Thoracic aorta (tissue), 2 donors: Measurements from ENCODE around the gene TESK2. TPM values are rescaled to one million over a fixed set of nuclear protein-coding genes. Genes with fewer than 3 reads are reported as not detected.
A peak's percentile ranks its signal among the peaks of the same experiment; 100 is the strongest.

Source experiments
- ATAC-seq: fragments of 150-250 bp; one replicate; pipeline ENCODE4 v1.8.0; 2017; ENCODE audit warnings: low read depth; ENCODE audit not compliant: insufficient number of reproducible peaks, low FRiP score
- DNase-seq: peaks from one replicate; pipeline ENCODE4 v3.0.0-alpha.2; 2020; ENCODE audit warnings: low spot score
- H3K27ac ChIP-seq, 2 donors: fragments of 200-600 bp; sonication (generic); 1 replicate in 1 of 2; 2 replicates in 1 of 2; pipeline ENCODE4 v1.5.1; 2016; ENCODE audit warnings: mild to moderate bottlenecking in 2 of 2, moderate library complexity in 2 of 2
- H3K27me3 ChIP-seq: fragments of 200-600 bp; sonication (generic); replicated peaks from 2 replicates; pipeline ENCODE4 v1.6.0; 2016; ENCODE audit warnings: mild to moderate bottlenecking; ENCODE audit not compliant: insufficient read depth
- H3K36me3 ChIP-seq: fragments of 200-600 bp; sonication (generic); one replicate; pipeline ENCODE4 v1.5.1; 2016
- H3K4me1 ChIP-seq, 2 donors: fragments of 200-600 bp; sonication (generic); 1 replicate in 1 of 2; 2 replicates in 1 of 2; pipeline versions ENCODE4 v1.5.1 to v1.6.0; 2016; ENCODE audit warnings: low read depth in 2 of 2, mild to moderate bottlenecking in 1 of 2; ENCODE audit not compliant: control insufficient read depth in 1 of 2
- H3K4me3 ChIP-seq: fragments of 200-600 bp; sonication (generic); 2 replicates; pipeline ENCODE4 v1.5.1; 2016; ENCODE audit warnings: mild to moderate bottlenecking
- H3K9me3 ChIP-seq: fragments of 200-600 bp; sonication (generic); 2 replicates; pipeline ENCODE4 v1.5.1; 2016
- CTCF ChIP-seq: fragments of 200-600 bp; sonication (generic); IDR thresholded peaks from one replicate; pipeline ENCODE4 v1.5.1; 2019; ENCODE audit warnings: antibody characterized with exemption
- total RNA-seq, 2 donors: library from RNA; depleted of rRNA; stranded (reverse); fragments of >200 nt; gene quantifications; one replicate each; pipeline versions ENCODE4 v1.1.0 to v1.2.3, GENCODE V29; 2016

TESK2 gene
- total RNA-seq, 2 donors from 2014 or later = 3.5 to 7.6 TPM

GRCh38 chr1:45507195-45507594 lies 16.2 kb upstream of the TESK2 start:
- H3K4me1 ChIP-seq = no peaks in the 10 kb centered on the region
- DNase-seq (no peak), ATAC-seq (no peak)
- TF ChIP-seq CTCF = no peak
- peaks cover 30% of the 10 kb centered on the region for H3K36me3 ChIP-seq
- H3K4me3 ChIP-seq = no peak overlapping the region
- H3K27ac ChIP-seq = no peak overlapping the region
- H3K27me3 ChIP-seq = no peaks in the 10 kb centered on the region
- H3K9me3 ChIP-seq = no peaks in the 10 kb centered on the region

GRCh38 chr1:45503462-45504360 lies 12.7 kb upstream of the TESK2 start:
- H3K36me3 ChIP-seq = peaks cover 5% of the 10 kb centered on the region
- no peaks in the 10 kb centered on the region for H3K27me3 ChIP-seq
- no peak for DNase-seq
- H3K27ac ChIP-seq = no peak overlapping the region
- H3K9me3 ChIP-seq = no peaks in the 10 kb centered on the region
- H3K4me1 ChIP-seq = peaks cover 10 to 18% of the 10 kb centered on the region in 2 donors
- no peak for TF ChIP-seq CTCF
- H3K4me3 ChIP-seq = no peak overlapping the region
- no peak for ATAC-seq

GRCh38 chr1:45501505-45501859 lies 10.5 kb upstream of the TESK2 start:
- H3K4me3 ChIP-seq = no peak overlapping the region
- no peak for DNase-seq
- H3K4me1 ChIP-seq = peaks cover 10 to 18% of the 10 kb centered on the region in 2 donors
- H3K36me3 ChIP-seq = no peaks in the 10 kb centered on the region
- H3K9me3 ChIP-seq = no peaks in the 10 kb centered on the region
- no peaks in the 10 kb centered on the region for H3K27me3 ChIP-seq
- no peak for ATAC-seq
- TF ChIP-seq CTCF = no peak
- no peak overlapping the region for H3K27ac ChIP-seq

GRCh38 chr1:45499415-45499769 lies 8.4 kb upstream of the TESK2 start:
- ATAC-seq = no peak
- no peak for DNase-seq
- Histone ChIP-seq H3K27me3 (no peaks in the 10 kb centered on the region), H3K4me1 (peaks cover 10 to 18% of the 10 kb centered on the region in 2 donors), H3K36me3 (no peaks in the 10 kb centered on the region), H3K27ac (no peak overlapping the region), H3K4me3 (peak overlapping the region; percentile 81), H3K9me3 (no peaks in the 10 kb centered on the region)
- no peak for TF ChIP-seq CTCF

- Histone ChIP-seq H3K4me3 (no peak overlapping the region), H3K36me3 (no peaks in the 10 kb centered on the region), H3K4me1 (peaks cover 10 to 18% of the 10 kb centered on the region in 2 donors), H3K27me3 (no peaks in the 10 kb centered on the region), H3K27ac (no peak overlapping the region), H3K9me3 (no peaks in the 10 kb centered on the region)
- no peak for TF ChIP-seq CTCF
- no peak for ATAC-seq
- DNase-seq = no peak
Observed at GRCh38 chr1:45498279-45498678, 7.3 kb upstream of the TESK2 start.
